GM19468 (cell line): ENCODE measurements around the gene MYCBP2.
"Not testable (repeated sequence)": the region's sequence is repeated elsewhere in the genome, so short reads cannot be mapped to it uniquely, and the experiment has no call there.

Source experiments
- ATAC-seq: cut with Tn5 transposase; IDR thresholded peaks from one replicate; pipeline ENCODE4 v1.9.1; 2021; ENCODE audit warnings: mild to moderate bottlenecking, moderate library complexity, moderate number of reproducible peaks; ENCODE audit not compliant: unreplicated experiment; ENCODE audit errors: extremely low read depth

Gene MYCBP2

GRCh38 chr13:77306458-77306857, 20.4 kb downstream of the MYCBP2 start:
- no peak for ATAC-seq

- no peak for ATAC-seq
These were observed 21.6 kb downstream of the MYCBP2 start for GRCh38 chr13:77305266-77305665.

GRCh38 chr13:77300176-77301037, 26.5 kb downstream of the MYCBP2 start:
- ATAC-seq, result no peak

GRCh38 chr13:77299587-77299986, 27.3 kb downstream of the MYCBP2 start:
- ATAC-seq, result no peak

- ATAC-seq, result peak; percentile 66
These were observed 28.5 kb downstream of the MYCBP2 start for GRCh38 chr13:77298426-77298825.

- no peak for ATAC-seq
These were observed 35.1 kb downstream of the MYCBP2 start for GRCh38 chr13:77291774-77292173.

GRCh38 chr13:77290342-77290741, 36.6 kb downstream of the MYCBP2 start:
- ATAC-seq, result no peak

- no peak for ATAC-seq
These were observed 37.0 kb downstream of the MYCBP2 start for GRCh38 chr13:77289851-77290250.

GRCh38 chr13:77285632-77286031, 41.3 kb downstream of the MYCBP2 start:
- not testable (repeated sequence) for ATAC-seq

- ATAC-seq, result no peak
These were observed 41.8 kb downstream of the MYCBP2 start for GRCh38 chr13:77285098-77285497.

GRCh38 chr13:77274126-77274525, 52.8 kb downstream of the MYCBP2 start:
- ATAC-seq, result no peak

GRCh38 chr13:77269141-77269540, 57.8 kb downstream of the MYCBP2 start:
- ATAC-seq, result no peak

- ATAC-seq, result no peak
These were observed 59.5 kb downstream of the MYCBP2 start for GRCh38 chr13:77267362-77267761.

- no peak for ATAC-seq
These were observed 61.6 kb downstream of the MYCBP2 start for GRCh38 chr13:77265336-77265735.

- ATAC-seq, result no peak
These were observed 64.7 kb downstream of the MYCBP2 start for GRCh38 chr13:77262198-77262597.

GRCh38 chr13:77250975-77251374, 75.9 kb downstream of the MYCBP2 start:
- no peak for ATAC-seq

- ATAC-seq, result not testable (repeated sequence)
These were observed 81.7 kb downstream of the MYCBP2 start for GRCh38 chr13:77245224-77245623.

- ATAC-seq, result no peak
These were observed 87.6 kb downstream of the MYCBP2 start for GRCh38 chr13:77239312-77239711.

GRCh38 chr13:77235456-77236022, 91.4 kb downstream of the MYCBP2 start:
- no peak for ATAC-seq

- ATAC-seq, result no peak
These were observed 93.7 kb downstream of the MYCBP2 start for GRCh38 chr13:77233159-77233558.

GRCh38 chr13:77230560-77230959, 96.3 kb downstream of the MYCBP2 start:
- no peak for ATAC-seq

GRCh38 chr13:77225946-77226345, 100.9 kb downstream of the MYCBP2 start:
- no peak for ATAC-seq
